GM12873 (cell line): ENCODE results near the gene CGNL1.

Experiments used
- TF ChIP-seq, protein P1 (sequence below): IDR thresholded peaks from 2 replicates; pipeline ENCODE4 v1.5.1; 2012; ENCODE audit warnings: low read depth, mild to moderate bottlenecking, moderate library complexity, low read length, control low read depth; ENCODE audit not compliant: insufficient read depth; ENCODE audit errors: missing control alignments

CGNL1 gene

DNA sequence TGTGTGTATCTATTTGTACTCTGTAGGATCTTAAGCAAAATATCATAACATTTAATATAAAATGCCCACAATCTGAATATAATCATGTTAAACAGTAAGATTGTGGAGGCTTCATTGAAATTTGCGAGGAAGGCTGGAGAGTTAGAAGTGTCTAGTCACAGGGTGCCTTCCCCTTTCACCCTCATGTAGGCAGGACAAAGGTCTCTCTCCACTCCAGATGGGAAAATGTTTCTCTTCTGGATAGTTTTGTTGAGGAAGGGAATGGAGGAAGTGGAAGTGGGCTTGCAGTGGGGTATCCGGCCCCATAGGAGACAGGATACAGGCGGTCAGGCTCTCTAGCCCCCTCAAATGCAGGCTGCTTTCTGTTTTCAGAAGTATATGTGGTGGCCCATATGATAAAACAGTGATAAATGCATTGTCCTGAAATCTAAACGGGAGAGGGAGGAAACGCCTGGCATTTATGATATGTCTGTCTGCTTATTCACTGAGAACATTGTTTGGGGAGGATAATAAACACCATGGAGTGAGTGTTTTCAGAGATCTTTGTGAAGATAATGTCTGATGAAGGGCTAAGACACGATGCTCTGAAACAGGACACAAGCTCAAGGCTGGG is 202.1 kb downstream of the CGNL1 start:
- TF ChIP-seq, protein P1, sequence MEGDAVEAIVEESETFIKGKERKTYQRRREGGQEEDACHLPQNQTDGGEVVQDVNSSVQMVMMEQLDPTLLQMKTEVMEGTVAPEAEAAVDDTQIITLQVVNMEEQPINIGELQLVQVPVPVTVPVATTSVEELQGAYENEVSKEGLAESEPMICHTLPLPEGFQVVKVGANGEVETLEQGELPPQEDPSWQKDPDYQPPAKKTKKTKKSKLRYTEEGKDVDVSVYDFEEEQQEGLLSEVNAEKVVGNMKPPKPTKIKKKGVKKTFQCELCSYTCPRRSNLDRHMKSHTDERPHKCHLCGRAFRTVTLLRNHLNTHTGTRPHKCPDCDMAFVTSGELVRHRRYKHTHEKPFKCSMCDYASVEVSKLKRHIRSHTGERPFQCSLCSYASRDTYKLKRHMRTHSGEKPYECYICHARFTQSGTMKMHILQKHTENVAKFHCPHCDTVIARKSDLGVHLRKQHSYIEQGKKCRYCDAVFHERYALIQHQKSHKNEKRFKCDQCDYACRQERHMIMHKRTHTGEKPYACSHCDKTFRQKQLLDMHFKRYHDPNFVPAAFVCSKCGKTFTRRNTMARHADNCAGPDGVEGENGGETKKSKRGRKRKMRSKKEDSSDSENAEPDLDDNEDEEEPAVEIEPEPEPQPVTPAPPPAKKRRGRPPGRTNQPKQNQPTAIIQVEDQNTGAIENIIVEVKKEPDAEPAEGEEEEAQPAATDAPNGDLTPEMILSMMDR, result no peak

GRCh38 chr15:57580428-57580827 is 204.1 kb downstream of the CGNL1 start:
- TF ChIP-seq, protein P1, result no peak

- TF ChIP-seq, protein P1, result no peak
Observed at GRCh38 chr15:57580866-57581265, 204.6 kb downstream of the CGNL1 start.

GRCh38 chr15:57582090-57582489 is 205.8 kb downstream of the CGNL1 start:
- TF ChIP-seq, protein P1, result no peak

DNA sequence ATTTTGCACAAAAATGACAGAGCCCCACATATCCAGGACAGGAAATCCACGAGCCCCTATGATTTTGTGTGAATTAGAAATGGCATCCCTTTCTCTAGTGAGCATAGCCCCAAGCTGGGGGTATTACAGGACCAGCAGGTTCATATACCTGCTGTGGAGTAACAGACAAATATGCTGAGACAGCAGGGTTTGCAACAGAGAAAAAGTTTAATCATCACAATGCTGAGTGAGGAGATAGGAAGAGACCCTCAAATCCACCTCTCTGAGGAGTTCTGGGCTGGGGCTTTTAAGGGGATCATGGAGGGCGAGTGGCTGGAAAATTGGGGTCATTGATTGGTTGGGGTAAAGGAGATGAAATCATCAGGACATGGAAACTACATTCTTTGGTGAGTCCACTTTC is 207.0 kb downstream of the CGNL1 start:
- TF ChIP-seq, protein P1, result no peak

- TF ChIP-seq, protein P1, result no peak
Observed at GRCh38 chr15:57583720-57584119, 207.4 kb downstream of the CGNL1 start.

DNA sequence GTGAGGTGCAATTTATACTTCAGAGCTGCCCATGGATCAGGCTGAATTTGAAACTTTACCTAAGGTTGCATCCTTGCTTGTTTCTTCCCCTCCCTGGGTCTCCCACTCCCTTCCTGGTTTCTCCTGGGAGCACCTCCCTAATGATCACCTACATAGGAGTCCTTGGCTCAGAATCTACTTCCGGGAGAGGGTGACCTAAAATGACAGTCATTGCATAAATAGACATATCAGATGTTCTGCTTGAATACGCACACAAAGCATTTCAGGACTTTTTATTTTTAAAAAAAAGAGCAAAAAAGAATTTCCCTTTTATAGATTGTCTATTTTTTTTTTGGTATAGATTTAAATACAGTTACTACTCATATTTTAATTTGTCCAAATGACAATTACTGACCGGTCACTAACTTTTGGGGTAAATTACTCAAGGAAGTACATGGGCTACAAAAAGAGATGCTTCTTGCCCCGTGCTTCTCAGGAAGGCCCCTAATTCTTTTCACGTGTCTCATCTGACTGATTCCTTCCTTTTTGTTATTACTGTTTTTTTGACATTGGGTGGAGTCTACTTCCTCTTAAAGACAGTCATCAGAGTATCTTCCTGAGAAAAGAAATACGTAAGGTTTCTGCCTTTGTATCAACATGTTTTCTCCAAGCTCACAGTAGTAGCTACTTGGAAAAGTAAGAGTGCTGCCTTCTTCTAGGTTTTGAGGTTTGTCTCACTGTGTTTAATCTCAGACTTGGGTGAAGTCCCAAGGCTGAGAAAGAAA is 210.5 kb downstream of the CGNL1 start:
- TF ChIP-seq, protein P1, result no peak
